ENCODE measurements around the gene LIMCH1.
"Not testable (repeated sequence)": the region's sequence is repeated elsewhere in the genome, so short reads cannot be mapped to it uniquely, and the experiment has no call there.

Gene LIMCH1

DNA sequence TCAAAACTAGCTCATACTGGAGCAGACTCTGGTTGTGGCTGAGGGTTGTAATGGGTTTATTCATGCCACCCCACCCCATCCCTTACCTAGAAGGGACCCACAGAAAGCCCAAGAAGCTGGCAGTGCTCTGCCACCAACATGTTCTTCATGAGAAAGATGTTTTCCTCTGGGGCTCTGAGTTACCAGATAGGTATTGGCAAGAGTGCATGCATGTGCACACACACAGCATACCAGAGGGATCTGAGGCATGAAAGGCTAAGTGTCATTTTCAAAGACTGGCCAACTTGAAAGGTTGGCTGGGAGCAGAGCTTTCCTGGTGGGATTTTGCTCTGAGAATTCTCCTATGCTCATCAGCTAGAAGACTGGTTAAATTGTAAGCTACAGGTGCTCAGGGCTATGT lies 145.4 kb downstream of the LIMCH1 start:
- no peak for DNase-seq (ENCODE audit: low read depth)

GRCh38 chr4:41686893-41687292 lies 148.9 kb downstream of the LIMCH1 start:
- DNase-seq (ENCODE audit: low read depth) = no peak

- no peak for DNase-seq (ENCODE audit: low read depth)
These were observed 150.0 kb downstream of the LIMCH1 start for GRCh38 chr4:41687971-41688370.

- peak; percentile 39 for DNase-seq (ENCODE audit: low read depth)
These were observed 154.9 kb downstream of the LIMCH1 start for GRCh38 chr4:41692717-41693345.

DNA sequence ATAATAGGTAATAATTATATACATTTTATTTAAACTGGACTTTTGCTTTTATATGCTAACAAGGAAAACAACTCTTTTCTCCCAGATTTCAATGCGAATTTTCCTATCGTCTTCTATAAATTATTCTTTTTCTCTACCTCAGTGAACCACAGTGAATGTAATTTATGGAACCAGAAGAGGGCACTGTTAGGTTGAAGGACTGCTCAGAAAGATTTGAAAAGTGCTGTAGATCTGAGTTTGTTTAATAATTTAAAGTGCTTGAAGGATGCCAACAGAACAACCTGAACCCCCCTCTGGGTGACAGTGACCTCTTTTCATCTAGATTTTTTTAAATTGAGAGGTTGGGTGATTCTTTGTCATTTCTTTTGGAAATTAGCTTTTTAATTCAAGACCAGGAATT lies 155.7 kb downstream of the LIMCH1 start:
- DNase-seq (ENCODE audit: low read depth) = peak; percentile 2

GRCh38 chr4:41696131-41696530 lies 158.2 kb downstream of the LIMCH1 start:
- DNase-seq (ENCODE audit: low read depth) = no peak

- DNase-seq (ENCODE audit: low read depth) = no peak
These were observed 158.8 kb downstream of the LIMCH1 start for GRCh38 chr4:41696763-41697162.

- no peak for DNase-seq (ENCODE audit: low read depth)
These were observed 164.0 kb downstream of the LIMCH1 start for GRCh38 chr4:41701983-41702382.

GRCh38 chr4:41702770-41703169 lies 164.8 kb downstream of the LIMCH1 start:
- no peak for DNase-seq (ENCODE audit: low read depth)

GRCh38 chr4:41703785-41704184 lies 165.8 kb downstream of the LIMCH1 start:
- DNase-seq (ENCODE audit: low read depth) = no peak

GRCh38 chr4:41709844-41710481 lies 172.0 kb downstream of the LIMCH1 start:
- DNase-seq (ENCODE audit: low read depth) = peak; percentile 30

DNA sequence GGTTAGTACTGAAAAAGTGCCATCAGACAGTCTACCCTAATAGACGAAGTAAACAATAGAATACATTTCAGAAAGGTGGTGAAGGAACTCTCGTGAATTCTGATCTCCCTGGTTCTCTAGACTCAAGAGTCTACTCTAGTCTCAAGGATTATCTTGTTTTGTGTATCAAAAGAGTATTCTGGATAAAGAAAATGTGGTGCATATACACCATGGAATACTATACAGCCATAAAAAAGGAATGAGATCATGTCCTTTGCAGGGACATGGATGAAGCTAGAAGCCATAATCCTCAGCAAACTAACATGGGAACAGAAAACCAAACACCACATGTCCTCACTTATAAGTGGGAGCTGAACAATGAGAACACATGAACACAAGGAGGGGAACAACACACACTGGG lies 173.7 kb downstream of the LIMCH1 start:
- DNase-seq (ENCODE audit: low read depth) = not testable (repeated sequence)

- DNase-seq (ENCODE audit: low read depth) = no peak
These were observed 174.5 kb downstream of the LIMCH1 start for GRCh38 chr4:41712425-41712824.

DNA sequence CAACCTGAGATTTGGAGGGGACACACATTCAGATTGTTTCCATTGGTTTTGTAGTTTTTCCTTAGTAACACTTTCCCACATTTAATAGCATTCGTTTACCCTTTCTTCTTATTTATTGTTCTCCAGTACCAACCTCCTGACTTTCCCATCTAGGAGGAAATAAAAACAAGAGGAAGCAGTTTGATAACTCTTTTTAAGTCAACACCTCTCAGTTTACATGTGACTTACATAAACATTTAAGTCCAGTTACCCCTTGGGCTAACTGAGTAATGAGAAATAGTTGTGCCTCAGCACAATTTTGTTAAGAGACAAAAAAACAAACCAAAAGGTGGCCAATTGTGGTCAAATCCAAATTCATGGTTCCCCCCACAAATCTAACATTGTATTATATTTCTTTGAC lies 175.8 kb downstream of the LIMCH1 start:
- DNase-seq (ENCODE audit: low read depth) = no peak

GRCh38 chr4:41714364-41715000 lies 176.5 kb downstream of the LIMCH1 start:
- no peak for DNase-seq (ENCODE audit: low read depth)

DNA sequence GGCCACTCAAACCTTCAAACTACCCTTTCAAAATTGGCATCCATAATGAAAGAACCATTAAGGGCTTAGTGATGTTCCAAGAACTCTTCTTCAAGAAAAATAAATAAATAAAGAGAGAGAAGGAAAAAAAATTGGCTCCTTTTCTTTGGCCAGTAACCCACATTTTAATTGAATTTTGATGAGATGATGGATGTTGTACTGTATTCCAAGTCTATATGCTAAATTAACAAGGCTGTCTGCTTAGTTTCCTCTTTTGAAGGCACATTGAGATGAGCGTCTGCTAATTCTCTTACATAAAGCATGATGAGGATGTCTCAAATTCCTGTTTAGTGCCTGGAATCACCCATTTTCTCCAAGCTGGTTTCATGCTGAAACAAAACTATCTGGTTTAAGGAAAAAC lies 177.2 kb downstream of the LIMCH1 start:
- DNase-seq (ENCODE audit: low read depth) = no peak

DNA sequence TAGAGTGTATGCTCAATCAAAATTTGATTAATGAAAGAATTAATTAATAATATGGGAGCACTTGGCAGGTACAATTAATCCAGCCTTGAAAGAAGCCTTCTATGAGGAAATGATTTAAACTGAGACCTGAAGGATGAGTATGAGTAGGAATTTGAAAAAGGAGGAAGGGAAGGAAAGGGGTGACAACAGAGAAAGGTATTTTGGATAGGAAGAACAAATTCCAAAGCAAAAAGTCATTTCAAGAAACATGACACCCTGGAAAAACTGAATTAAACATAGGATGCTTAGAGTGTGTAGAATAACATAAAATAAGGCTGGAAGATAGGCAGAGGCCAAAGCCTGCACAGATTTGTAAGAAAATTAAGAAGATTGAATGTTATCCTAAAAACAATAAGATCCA lies 180.9 kb downstream of the LIMCH1 start:
- no peak for DNase-seq (ENCODE audit: low read depth)

GRCh38 chr4:41719417-41719816 lies 181.5 kb downstream of the LIMCH1 start:
- DNase-seq (ENCODE audit: low read depth) = no peak

GRCh38 chr4:41722181-41722580 lies 184.2 kb downstream of the LIMCH1 start:
- no peak for DNase-seq (ENCODE audit: low read depth)

DNA sequence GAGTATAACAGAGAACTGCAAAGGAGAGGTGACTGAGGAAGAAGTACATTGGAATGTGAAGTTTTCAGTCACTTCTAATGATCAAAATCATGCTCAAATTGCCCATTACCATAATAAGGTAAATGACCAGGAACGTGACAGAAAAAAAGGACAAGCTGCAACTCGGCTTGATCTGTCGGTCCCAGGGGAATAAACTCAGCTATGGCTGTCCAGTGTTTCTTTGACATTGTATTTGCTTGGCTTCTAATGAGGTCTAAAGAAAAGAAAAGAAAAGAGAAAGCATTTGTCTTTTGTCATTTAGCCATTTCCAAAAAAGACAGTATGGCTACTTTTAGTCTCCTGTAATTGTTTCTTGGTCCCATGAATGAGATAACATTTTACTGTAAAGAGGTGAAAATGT lies 185.3 kb downstream of the LIMCH1 start:
- DNase-seq (ENCODE audit: low read depth) = no peak

DNA sequence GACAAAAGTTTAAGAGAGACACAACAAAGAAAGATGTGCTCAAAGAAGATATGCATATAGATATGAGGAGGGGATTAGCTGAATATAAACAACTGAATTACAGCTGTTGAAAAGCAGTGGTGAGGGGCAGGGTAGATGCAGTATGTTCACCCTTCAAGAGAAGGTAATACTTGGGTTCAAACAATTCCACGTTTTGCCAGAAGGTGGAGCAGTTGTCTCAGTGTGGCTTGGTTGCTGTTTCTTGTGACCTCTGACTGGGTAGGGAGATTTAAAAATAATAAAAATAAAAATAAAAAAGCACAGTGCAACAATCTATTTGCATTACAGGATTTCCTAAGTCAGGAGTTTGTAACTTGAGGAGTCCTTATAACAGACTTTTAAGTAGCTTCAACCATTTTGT lies 187.3 kb downstream of the LIMCH1 start:
- DNase-seq (ENCODE audit: low read depth) = no peak

- no peak for DNase-seq (ENCODE audit: low read depth)
These were observed 190.1 kb downstream of the LIMCH1 start for GRCh38 chr4:41727861-41728572.

GRCh38 chr4:41728573-41728913 lies 190.6 kb downstream of the LIMCH1 start:
- no peak for DNase-seq (ENCODE audit: low read depth)
